ENCODE measurements around the gene ANO2.
"Not testable (repeated sequence)": the region's sequence is repeated elsewhere in the genome, so short reads cannot be mapped to it uniquely, and the experiment has no call there.

Gene ANO2

DNA sequence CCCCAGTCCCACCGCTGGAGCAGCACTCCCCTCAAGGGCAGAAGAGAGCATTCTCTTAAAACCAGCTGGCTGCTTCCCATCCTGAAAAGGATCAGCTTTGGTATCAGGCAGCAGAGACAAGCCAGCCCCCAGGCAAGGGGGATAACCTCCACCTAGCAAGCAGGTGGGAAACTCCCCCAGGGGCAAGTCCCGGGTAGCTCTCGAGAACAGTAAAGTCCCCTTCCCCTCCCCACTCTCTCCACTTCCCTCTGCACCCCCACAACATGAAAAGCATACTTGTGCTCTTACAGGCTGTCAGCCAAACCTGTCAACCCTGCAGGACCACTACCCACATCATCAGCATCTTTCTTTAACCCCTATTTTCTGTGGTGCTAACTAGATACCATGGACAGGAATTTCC is 259.1 kb downstream of the ANO2 start:
- TF ChIP-seq, protein P1, sequence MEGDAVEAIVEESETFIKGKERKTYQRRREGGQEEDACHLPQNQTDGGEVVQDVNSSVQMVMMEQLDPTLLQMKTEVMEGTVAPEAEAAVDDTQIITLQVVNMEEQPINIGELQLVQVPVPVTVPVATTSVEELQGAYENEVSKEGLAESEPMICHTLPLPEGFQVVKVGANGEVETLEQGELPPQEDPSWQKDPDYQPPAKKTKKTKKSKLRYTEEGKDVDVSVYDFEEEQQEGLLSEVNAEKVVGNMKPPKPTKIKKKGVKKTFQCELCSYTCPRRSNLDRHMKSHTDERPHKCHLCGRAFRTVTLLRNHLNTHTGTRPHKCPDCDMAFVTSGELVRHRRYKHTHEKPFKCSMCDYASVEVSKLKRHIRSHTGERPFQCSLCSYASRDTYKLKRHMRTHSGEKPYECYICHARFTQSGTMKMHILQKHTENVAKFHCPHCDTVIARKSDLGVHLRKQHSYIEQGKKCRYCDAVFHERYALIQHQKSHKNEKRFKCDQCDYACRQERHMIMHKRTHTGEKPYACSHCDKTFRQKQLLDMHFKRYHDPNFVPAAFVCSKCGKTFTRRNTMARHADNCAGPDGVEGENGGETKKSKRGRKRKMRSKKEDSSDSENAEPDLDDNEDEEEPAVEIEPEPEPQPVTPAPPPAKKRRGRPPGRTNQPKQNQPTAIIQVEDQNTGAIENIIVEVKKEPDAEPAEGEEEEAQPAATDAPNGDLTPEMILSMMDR (conservative IDR thresholded peaks at IDR 0.05; ENCODE audit: low read depth, low read length) = no peak
- DNase-seq (ENCODE audit: low read depth) = no peak
- no peak overlapping the region for H3K4me3 ChIP-seq (ENCODE audit: low read length)

DNA sequence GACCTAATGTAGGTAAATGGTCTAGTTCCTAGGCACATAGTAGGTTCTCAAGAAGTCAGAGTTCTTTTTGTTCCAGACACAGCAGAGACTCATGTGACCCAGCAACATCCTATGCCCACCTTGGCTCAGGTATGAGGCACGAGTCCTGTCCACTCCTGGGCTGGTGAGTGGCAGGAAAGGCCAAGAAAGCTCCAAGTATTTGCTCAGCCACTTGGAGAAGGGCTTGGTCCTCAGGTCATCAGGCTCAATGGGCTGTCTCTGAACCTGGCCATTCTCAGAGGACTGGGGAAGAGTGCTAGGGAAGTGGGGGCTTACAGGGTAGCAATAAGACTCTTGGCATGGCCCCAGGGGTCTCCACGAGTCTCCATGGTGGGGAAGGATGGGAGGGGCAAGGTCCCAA is 260.1 kb downstream of the ANO2 start:
- no peak for DNase-seq (ENCODE audit: low read depth)
- no peak overlapping the region for H3K4me3 ChIP-seq (ENCODE audit: low read length)
- TF ChIP-seq, protein P1 (conservative IDR thresholded peaks at IDR 0.05; ENCODE audit: low read depth, low read length) = no peak

DNA sequence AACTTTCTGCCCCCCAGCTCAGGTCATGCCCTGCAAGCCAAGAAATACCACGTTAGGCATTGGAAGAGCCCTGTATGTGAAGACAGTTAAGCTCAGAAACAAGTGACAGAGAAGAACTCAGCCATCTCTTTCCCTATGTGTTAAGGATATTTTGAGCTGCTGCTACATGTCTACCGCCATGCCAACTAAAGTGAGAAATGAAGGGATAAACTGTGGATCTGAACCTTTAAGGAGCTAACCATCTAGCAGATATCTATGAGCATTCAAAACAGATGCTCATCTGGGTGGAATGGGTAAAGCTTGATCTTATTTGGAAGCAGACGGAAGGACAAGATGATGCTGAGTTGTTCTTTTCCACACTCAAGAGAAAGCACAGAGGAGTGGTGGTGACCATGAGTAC is 262.5 kb downstream of the ANO2 start:
- DNase-seq (ENCODE audit: low read depth) = no peak
- H3K4me3 ChIP-seq (ENCODE audit: low read length) = no peak overlapping the region
- TF ChIP-seq, protein P1 (conservative IDR thresholded peaks at IDR 0.05; ENCODE audit: low read depth, low read length) = no peak

DNA sequence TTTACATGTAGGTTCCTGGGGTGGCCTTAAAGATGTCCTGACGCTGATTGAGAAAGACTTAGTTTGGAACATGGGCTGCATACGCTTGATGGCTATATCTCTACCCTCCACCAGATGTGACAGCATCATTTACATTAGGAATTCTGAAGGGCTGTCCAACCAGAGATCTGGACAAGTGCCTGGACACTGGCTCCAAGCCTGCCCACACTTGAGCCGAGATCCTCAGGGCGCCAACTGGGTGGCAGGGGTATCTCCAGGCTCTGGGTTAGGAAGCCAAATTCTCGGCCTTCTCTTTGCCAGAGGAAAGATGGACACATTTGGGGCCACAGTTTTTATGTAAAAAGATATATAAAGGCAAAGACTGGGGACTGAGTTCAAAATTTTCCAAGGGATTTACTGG is 266.9 kb downstream of the ANO2 start:
- TF ChIP-seq, protein P1 (conservative IDR thresholded peaks at IDR 0.05; ENCODE audit: low read depth, low read length) = no peak
- no peak overlapping the region for H3K4me3 ChIP-seq (ENCODE audit: low read length)
- DNase-seq (ENCODE audit: low read depth) = no peak

DNA sequence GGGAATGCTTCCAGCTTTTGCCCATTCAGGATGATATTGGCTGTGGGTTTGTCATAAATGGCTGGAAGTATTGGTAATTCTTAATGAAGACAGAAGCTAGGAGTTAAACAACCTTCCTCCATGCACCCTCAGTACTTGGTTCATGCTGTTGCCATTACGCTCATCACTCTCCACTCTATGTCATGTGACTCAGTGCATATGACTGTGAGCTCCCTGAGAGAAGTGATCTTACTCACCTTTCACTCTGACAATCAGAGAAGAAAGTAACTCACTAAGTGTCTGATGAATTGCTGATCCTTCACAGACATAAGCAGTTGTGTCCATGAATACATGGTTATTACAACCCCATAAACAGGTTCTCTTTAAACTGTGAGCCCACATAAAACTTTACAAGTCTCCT is 275.4 kb downstream of the ANO2 start:
- not testable (repeated sequence) for DNase-seq (ENCODE audit: low read depth); H3K4me3 ChIP-seq (ENCODE audit: low read length)

DNA sequence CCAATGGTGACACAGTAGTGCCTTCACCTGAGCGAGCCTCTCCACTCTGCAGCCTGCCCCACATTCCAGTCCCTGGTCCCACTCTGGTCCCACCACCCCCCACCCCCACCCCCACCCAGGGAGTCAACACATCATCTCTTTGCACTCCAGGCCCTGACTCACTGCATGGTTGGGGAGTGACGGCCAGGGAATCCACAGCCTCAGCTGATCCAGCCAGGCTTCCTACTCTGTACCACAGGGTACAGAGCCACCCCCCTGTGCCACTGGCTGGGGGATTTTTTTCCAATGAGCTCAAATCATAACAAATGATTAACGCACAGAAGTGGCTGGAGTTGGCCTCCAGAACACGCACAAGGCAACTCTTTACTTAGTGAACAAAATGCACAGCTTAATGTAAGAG is 279.4 kb downstream of the ANO2 start:
- TF ChIP-seq, protein P1 (conservative IDR thresholded peaks at IDR 0.05; ENCODE audit: low read depth, low read length) = no peak
- no peak for DNase-seq (ENCODE audit: low read depth)
- no peak overlapping the region for H3K4me3 ChIP-seq (ENCODE audit: low read length)

DNA sequence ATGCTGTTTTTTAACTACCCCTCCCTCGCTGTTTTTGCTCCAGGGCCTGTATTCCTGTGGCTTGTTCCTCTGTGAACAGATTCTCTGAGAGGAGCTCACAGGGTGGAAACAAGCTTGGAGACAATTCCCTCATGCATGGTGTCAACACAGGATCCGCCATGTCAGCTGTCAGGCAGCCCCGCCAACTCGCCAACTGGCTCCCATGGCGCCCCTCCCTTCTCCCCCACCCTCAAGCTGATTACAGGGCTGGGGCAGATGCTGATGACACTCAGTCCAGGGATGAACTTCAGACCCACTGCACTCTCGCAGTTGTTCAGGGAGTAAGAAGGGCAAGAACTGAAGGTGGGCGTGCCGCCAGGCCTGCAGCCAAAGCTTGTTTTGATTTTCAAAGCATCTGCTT is 283.2 kb downstream of the ANO2 start:
- H3K4me3 ChIP-seq (ENCODE audit: low read length) = no peak overlapping the region
- TF ChIP-seq, protein P1 (conservative IDR thresholded peaks at IDR 0.05; ENCODE audit: low read depth, low read length) = no peak
- DNase-seq (ENCODE audit: low read depth) = no peak

DNA sequence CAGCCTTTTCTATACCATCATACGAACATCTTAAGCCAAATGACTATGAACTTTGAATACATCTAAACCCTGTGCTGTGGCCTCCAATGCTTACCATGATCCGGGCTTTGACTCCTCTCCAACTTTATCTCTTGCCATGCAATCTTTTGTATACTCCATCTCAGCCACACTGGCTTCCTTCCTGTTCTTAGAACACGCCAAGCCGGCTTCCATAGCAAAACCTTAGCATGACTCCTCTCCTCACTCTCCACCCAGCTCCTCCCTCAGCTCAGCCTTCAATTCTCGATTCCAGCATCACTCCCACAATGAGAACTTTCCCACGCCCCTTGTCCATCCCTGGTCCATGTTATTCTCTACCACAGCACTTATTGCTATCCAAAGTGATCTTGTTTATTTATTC is 284.8 kb downstream of the ANO2 start:
- H3K4me3 ChIP-seq (ENCODE audit: low read length) = no peak overlapping the region
- TF ChIP-seq, protein P1 (conservative IDR thresholded peaks at IDR 0.05; ENCODE audit: low read depth, low read length) = no peak
- no peak for DNase-seq (ENCODE audit: low read depth)

DNA sequence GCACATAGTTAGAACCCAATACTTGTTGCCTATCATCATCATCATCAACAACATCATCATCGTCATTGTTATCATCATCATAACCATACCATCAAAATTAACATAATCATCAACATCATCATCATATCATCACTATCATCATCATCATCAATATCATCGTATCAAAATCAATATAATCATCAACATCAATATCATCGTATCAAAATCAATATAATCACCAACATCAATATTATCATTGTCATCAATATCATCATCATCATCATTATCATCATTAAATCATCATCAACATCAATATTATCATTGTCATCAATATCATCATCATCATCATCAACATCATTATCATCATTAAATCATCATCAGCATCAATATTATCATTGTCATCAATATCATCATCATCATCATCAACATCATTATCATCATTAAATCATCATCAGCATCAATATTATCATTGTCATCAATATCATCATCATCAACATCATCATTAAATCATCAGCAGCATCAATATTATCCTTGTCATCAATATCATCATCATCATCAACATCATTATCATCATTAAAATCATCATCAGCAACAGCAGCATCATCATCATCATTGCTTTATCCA is 286.6 kb downstream of the ANO2 start:
- H3K4me3 ChIP-seq (ENCODE audit: low read length); DNase-seq (ENCODE audit: low read depth): not testable (repeated sequence)
